HG02798 (cell line): ENCODE results near the gene RNF38.
A peak's percentile ranks its signal among the peaks of the same experiment; 100 is the strongest.
"Not testable (repeated sequence)": the region's sequence is repeated elsewhere in the genome, so short reads cannot be mapped to it uniquely, and the experiment has no call there.

ENCODE experiments used
- ATAC-seq: cut with Tn5 transposase; IDR thresholded peaks from one replicate; pipeline ENCODE4 v1.9.1; 2021; ENCODE audit warnings: mild to moderate bottlenecking; ENCODE audit not compliant: unreplicated experiment, poor library complexity

The RNF38 gene

GRCh38 chr9:36409076-36409475 lies 9.0 kb upstream of the RNF38 start:
- not testable (repeated sequence) for ATAC-seq

- peak; percentile 38 for ATAC-seq
These were observed 7.2 kb upstream of the RNF38 start for GRCh38 chr9:36407122-36407723.

- ATAC-seq, result no peak
These were observed 2.5 kb upstream of the RNF38 start for GRCh38 chr9:36402536-36402935.

GRCh38 chr9:36401897-36402480 lies 1.9 kb upstream of the RNF38 start:
- ATAC-seq, result no peak

DNA sequence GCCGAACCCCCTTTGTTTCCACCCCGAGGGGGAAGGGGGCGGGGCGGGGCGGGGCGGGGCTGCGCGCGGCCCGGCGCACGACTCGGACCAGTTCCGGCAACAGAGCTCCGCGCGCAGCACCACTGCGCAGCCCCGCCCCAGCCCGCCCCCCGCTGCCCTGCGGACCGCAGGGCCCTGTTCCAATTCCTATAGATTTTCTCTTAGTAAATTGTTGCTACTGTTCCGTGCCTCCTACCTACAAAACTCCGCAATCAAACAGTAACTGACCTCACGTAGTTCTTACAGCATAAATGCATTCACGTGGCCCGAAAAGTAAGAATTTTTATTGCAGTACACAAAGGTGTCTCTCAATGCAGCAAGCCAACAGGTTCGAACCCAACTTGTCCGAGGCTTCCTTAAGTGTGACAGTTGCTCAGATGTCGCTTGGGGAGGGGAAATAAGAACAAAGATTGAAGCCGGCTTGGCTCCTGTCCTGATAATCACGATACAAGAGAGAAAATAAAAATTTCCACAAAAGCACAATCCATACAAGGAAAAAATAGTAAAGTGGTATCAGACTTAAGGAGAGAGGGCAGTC lies 1.2 kb upstream of the RNF38 start:
- peak; percentile 74 for ATAC-seq

- peak; percentile 88 for ATAC-seq
These were observed 479 bp upstream of the RNF38 start for GRCh38 chr9:36400332-36401163.

DNA sequence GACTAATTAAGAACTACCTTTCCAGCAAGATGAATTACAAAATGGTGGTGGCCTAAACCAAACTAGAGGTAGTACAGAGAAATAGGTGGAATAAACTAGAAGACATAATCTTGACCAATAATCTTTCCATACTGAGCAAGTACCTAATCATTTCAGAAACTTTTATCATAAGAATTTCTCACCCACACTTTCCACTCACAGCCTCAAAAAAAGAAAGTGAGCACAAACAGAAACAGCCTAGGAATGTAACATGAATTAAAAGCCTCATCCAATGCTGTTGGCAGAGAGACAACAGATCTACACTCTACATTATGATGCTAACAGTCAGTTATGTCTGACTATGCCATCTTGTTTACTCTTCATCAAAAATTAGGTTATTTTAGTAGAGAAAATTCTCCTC lies 1.3 kb downstream of the RNF38 start:
- no peak for ATAC-seq

GRCh38 chr9:36396985-36397384 lies 3.1 kb downstream of the RNF38 start:
- no peak for ATAC-seq

GRCh38 chr9:36392489-36392888 lies 7.6 kb downstream of the RNF38 start:
- ATAC-seq, result no peak

- ATAC-seq, result no peak
These were observed 10.5 kb downstream of the RNF38 start for GRCh38 chr9:36389590-36389989.

DNA sequence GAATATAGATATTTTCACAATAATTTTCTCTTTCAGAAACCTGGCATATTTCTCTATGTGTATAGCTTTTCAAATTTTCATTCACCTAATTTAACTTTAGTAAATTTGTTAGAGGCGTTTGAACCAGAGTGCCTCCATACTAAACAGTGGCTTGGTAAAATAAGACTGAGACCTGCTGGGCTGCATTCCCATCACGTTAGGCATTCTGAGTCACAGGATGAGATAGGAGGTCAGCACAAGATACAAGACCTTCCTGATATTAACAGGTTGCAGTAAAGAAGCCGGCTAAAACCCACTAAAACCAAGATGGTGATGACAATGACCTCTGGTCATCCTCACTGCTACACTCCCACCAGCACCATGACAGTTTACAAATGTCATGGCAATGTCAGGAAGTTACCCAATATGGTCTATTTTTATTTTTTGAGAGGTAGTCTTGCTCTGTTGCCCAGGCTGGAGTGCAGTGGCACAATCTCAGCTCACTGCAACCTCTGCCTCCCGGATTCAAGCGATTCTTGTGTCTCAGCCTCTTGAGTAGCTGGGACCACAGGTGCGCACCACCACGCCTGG lies 13.6 kb downstream of the RNF38 start:
- ATAC-seq, result not testable (repeated sequence)

- ATAC-seq, result no peak
These were observed 17.6 kb downstream of the RNF38 start for GRCh38 chr9:36382484-36382883.

DNA sequence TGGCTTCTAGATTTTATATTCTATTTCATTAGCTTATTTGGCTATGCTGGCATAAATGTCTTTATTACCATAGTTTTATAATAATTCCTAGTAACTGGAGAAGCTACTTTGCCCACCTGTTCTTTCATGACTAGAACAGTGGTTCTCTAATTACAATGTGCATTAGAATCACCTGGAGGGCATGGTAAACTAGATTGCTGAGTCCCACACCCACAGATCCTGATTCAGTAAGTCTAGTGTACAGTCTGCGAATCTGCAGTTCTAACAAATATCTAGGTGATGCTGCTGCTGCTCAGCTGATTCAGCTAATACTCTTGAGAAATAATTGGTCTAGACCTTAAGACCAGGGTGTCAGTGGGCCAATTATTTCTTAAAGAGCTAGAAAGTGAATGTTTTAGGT lies 35.5 kb downstream of the RNF38 start:
- ATAC-seq, result no peak

DNA sequence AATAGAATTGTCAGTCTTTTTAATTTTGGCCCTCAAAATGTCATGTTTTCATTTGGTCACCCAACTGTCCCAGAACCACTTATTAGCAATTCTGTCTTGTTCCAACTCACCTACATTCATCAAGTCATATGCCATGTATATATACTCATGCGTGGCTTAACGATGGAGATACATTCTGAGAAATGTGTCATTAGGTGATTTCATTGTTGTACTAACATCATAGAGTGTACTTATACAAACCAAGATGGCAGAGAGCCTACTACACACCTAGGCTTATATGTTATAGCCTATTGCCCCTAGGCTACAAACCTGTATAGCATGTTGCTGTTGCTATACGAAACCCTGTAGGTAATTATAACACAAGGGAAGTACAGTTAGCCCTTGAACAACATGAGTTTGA lies 36.6 kb downstream of the RNF38 start:
- ATAC-seq, result no peak

- ATAC-seq, result no peak
These were observed 41.6 kb downstream of the RNF38 start for GRCh38 chr9:36358486-36358885.

GRCh38 chr9:36357639-36358038 lies 42.4 kb downstream of the RNF38 start:
- no peak for ATAC-seq

DNA sequence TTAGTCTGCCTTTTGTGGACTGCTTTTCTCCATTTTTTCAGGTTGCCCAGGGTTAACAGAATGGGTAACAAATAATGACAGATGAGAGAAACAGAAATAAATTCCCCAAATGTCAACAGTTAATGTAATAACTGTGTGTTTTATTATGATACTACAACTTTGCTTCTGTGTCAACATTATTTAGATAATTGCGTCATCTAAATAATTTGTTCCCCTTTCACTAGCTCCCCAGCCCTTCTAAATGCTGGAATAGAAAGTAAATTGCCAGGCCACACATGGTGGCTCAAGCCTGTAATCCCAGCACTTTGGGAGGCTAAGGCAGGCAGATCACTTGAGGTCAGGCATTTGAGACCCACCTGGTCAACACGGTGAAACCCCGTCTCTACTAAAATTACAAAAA lies 53.5 kb downstream of the RNF38 start:
- no peak for ATAC-seq

- no peak for ATAC-seq
These were observed 54.8 kb downstream of the RNF38 start for GRCh38 chr9:36345103-36345846.

DNA sequence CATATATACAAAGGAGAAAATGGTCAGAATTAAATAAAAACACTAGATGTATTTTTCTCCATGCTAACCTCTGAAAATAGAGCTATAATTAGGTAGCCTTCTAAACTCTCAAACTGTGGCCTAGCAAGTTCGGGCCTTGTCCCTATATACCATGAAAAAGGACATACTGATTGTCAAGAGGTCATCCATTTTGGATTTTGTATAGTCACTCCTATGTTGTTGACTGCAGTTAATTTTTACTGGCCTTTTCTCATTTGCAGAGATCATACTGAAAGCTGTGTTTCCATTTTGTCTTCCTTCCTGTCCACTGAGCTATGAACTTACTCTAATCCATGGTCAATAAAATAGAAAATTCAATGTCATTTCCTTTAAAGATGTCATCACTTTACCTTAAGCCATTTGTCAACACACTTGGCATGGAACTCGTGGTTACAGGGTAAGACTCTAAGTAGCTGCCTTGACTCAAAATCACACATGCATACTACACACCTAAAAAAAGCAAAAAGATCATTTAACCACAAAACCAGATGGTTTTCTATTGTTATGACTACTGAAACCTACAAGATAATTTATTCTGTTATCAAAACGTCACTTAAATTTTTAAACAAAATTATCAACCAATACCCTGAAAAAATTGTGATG lies 58.0 kb downstream of the RNF38 start:
- peak; percentile 40 for ATAC-seq

- ATAC-seq, result no peak
These were observed 62.2 kb downstream of the RNF38 start for GRCh38 chr9:36337865-36338264.
